Naive thymus-derived CD8-positive, alpha-beta T cell (primary cell): ENCODE data around the gene ARMC3. TPM values are rescaled to one million over a fixed set of nuclear protein-coding genes. Genes with fewer than 3 reads are reported as not detected.

ENCODE experiments used
- ATAC-seq, 2 donors: fragments of 150-1000 bp; cut with Tn5 transposase in 1 of 2; sonication (Bioruptor Pico), chemical (Tn5 transposase) in 1 of 2; 1 replicate in 1 of 2; 2 replicates in 1 of 2; pipeline ENCODE4 v1.10.0; 2021; ENCODE audit warnings: mild to moderate bottlenecking in 2 of 2, moderate library complexity in 2 of 2
- POLR2A ChIA-PET: fragments of 350-600 bp; sonication (Branson Sonifier 250); formaldehyde crosslinking; loops from one replicate; lab custom pipeline; 2021; ENCODE audit warnings: antibody characterized with exemption; lab: Charles Lee
- DNase-seq, 10 donors: peaks; one replicate each; pipeline versions ENCODE4 v3.0.0 to v3.0.0-alpha.2; 2020 to 2022
- H3K27ac Mint-ChIP-seq, 10 donors: one replicate each; pipeline ENCODE4 v1.8.0; 2020 to 2022; ENCODE audit warnings: mild to moderate bottlenecking in 10 of 10, mixed read lengths in 10 of 10, moderate library complexity in 4 of 10, inconsistent platforms in 1 of 10
- H3K27me3 Mint-ChIP-seq, 5 donors: one replicate each; pipeline ENCODE4 v1.8.0; 2021 to 2022; ENCODE audit warnings: mixed read lengths in 5 of 5
- H3K36me3 Mint-ChIP-seq, 3 donors: one replicate each; pipeline ENCODE4 v1.8.0; 2020 to 2022; ENCODE audit warnings: mixed read lengths in 3 of 3, mild to moderate bottlenecking in 2 of 3, inconsistent platforms in 1 of 3
- H3K4me1 Mint-ChIP-seq, 4 donors: one replicate each; pipeline ENCODE4 v1.8.0; 2021 to 2022; ENCODE audit warnings: mixed read lengths in 4 of 4
- H3K4me3 Mint-ChIP-seq, 10 donors: one replicate each; pipeline ENCODE4 v1.8.0; 2020 to 2022; ENCODE audit warnings: mild to moderate bottlenecking in 10 of 10, mixed read lengths in 10 of 10, moderate library complexity in 6 of 10, inconsistent platforms in 1 of 10
- H3K9me3 Mint-ChIP-seq, 9 donors: one replicate each; pipeline ENCODE4 v1.8.0; 2020 to 2022; ENCODE audit warnings: mixed read lengths in 9 of 9, mild to moderate bottlenecking in 3 of 9, inconsistent platforms in 1 of 9, moderate library complexity in 1 of 9
- polyA plus RNA-seq, 3 donors: library from polyadenylated mRNA; unstranded; fragments of 300-500 nt; fragmentation: Illumina TruSeq; gene quantifications; one replicate each; pipeline ENCODE4 v1.2.3, GENCODE V29; 2021
- total RNA-seq, 8 experiments: library from RNA in 2 of 8; stranded (reverse) in 2 of 8; gene quantifications; one replicate each; pipeline ENCODE4 v1.2.3 and lab custom pipeline; 2021 to 2026

The ARMC3 gene
- total and polyA plus RNA-seq, 5 experiments from 2014 or later: not detected

GRCh38 chr10:23038172-23038571, 110.3 kb downstream of the ARMC3 start:
- DNase-seq (no peak), ATAC-seq (no peak)
- Mint-ChIP-seq H3K27me3 (peaks cover 12 to 35% (median 23%) of the 10 kb centered on the region in 5 donors), H3K36me3 (peaks cover 0 to 6% (median 5%) of the 10 kb centered on the region in 3 donors), H3K9me3 (peaks cover 0 to 12% (median 4%) of the 10 kb centered on the region in 9 donors), H3K4me3 (no peak overlapping the region), H3K4me1 (no peaks in the 10 kb centered on the region), H3K27ac (no peak overlapping the region)
- POLR2A ChIA-PET: no interaction called here

- POLR2A ChIA-PET: no interaction called here
- Mint-ChIP-seq H3K4me3 (no peak overlapping the region), H3K36me3 (peaks cover 0 to 6% (median 5%) of the 10 kb centered on the region in 3 donors), H3K27me3 (peaks cover 2 to 23% (median 12%) of the 10 kb centered on the region in 5 donors), H3K9me3 (peaks cover 0 to 9% (median 4%) of the 10 kb centered on the region in 9 donors), H3K27ac (no peak overlapping the region), H3K4me1 (no peaks in the 10 kb centered on the region)
- ATAC-seq (no peak), DNase-seq (no peak)
Measured at GRCh38 chr10:23040002-23040401, 112.1 kb downstream of the ARMC3 start.

GRCh38 chr10:23046027-23046426, 118.2 kb downstream of the ARMC3 start:
- ATAC-seq (no peak), DNase-seq (no peak)
- POLR2A ChIA-PET: no interaction called here
- peaks cover 0 to 3% (median 0%) of the 10 kb centered on the region in 9 donors for H3K9me3 Mint-ChIP-seq
- no peaks in the 10 kb centered on the region for H3K36me3 Mint-ChIP-seq
- no peaks in the 10 kb centered on the region for H3K4me1 Mint-ChIP-seq
- no peak overlapping the region for H3K27ac Mint-ChIP-seq
- H3K4me3 Mint-ChIP-seq: no peak overlapping the region
- peaks cover 2 to 29% (median 14%) of the 10 kb centered on the region in 5 donors for H3K27me3 Mint-ChIP-seq

GRCh38 chr10:23047201-23048050, 119.6 kb downstream of the ARMC3 start:
- DNase-seq (no peak), ATAC-seq (no peak)
- no peak overlapping the region for H3K27ac Mint-ChIP-seq
- peaks cover 0 to 3% (median 0%) of the 10 kb centered on the region in 9 donors for H3K9me3 Mint-ChIP-seq
- no peaks in the 10 kb centered on the region for H3K4me1 Mint-ChIP-seq
- peaks cover 2 to 43% (median 16%) of the 10 kb centered on the region in 5 donors for H3K27me3 Mint-ChIP-seq
- POLR2A ChIA-PET: no interaction called here
- H3K36me3 Mint-ChIP-seq: no peaks in the 10 kb centered on the region
- no peak overlapping the region for H3K4me3 Mint-ChIP-seq

- Mint-ChIP-seq H3K9me3 (no peaks in the 10 kb centered on the region), H3K4me1 (no peaks in the 10 kb centered on the region), H3K27ac (no peak overlapping the region), H3K27me3 (peaks cover 1 to 51% (median 20%) of the 10 kb centered on the region in 5 donors), H3K4me3 (no peak overlapping the region), H3K36me3 (no peaks in the 10 kb centered on the region)
- POLR2A ChIA-PET: no interaction called here
- DNase-seq (no peak), ATAC-seq (no peak)
Measured at GRCh38 chr10:23048191-23048590, 120.3 kb downstream of the ARMC3 start.

- Mint-ChIP-seq H3K4me3 (no peak overlapping the region), H3K27ac (no peak overlapping the region), H3K9me3 (no peaks in the 10 kb centered on the region), H3K4me1 (no peaks in the 10 kb centered on the region), H3K36me3 (no peaks in the 10 kb centered on the region), H3K27me3 (peaks cover 3 to 60% (median 26%) of the 10 kb centered on the region in 5 donors)
- DNase-seq (no peak), ATAC-seq (no peak)
- POLR2A ChIA-PET: no interaction called here
Measured at GRCh38 chr10:23051278-23051677, 123.4 kb downstream of the ARMC3 start.

GRCh38 chr10:23051855-23052331, 124.0 kb downstream of the ARMC3 start:
- Mint-ChIP-seq H3K4me3 (no peak overlapping the region), H3K4me1 (no peaks in the 10 kb centered on the region), H3K9me3 (no peaks in the 10 kb centered on the region), H3K36me3 (no peaks in the 10 kb centered on the region), H3K27ac (no peak overlapping the region), H3K27me3 (peaks cover 3 to 66% (median 32%) of the 10 kb centered on the region in 5 donors)
- no peak for DNase-seq
- no peak for ATAC-seq
- POLR2A ChIA-PET: no interaction called here

- Mint-ChIP-seq H3K27ac (no peak overlapping the region), H3K27me3 (peaks cover 3 to 61% (median 25%) of the 10 kb centered on the region in 5 donors)
Measured at GRCh38 chr10:23053036-23053435, 125.2 kb downstream of the ARMC3 start.

GRCh38 chr10:23055424-23056185, 127.8 kb downstream of the ARMC3 start:
- ATAC-seq: no peak
- POLR2A ChIA-PET: interaction anchor here (0.7 kb wide), 1 partner anchor 716 kb away, joined by 6 read pairs; no protein-coding TSS in a partner anchor

More at GRCh38 chr10:23053036-23053435, 125.2 kb downstream of the ARMC3 start:
- ATAC-seq: no peak
- H3K4me3 Mint-ChIP-seq: no peak overlapping the region
- no peak for DNase-seq
- POLR2A ChIA-PET: no interaction called here
- H3K9me3 Mint-ChIP-seq: no peaks in the 10 kb centered on the region
- H3K4me1 Mint-ChIP-seq: no peaks in the 10 kb centered on the region
- H3K36me3 Mint-ChIP-seq: no peaks in the 10 kb centered on the region

GRCh38 chr10:23056186-23056579, 128.3 kb downstream of the ARMC3 start:
- POLR2A ChIA-PET: interaction anchor here (0.7 kb wide), 1 partner anchor 717 kb away, joined by 6 read pairs; no protein-coding TSS in a partner anchor
- no peak overlapping the region for H3K4me3 Mint-ChIP-seq
- H3K27me3 Mint-ChIP-seq: peaks cover 3 to 40% (median 22%) of the 10 kb centered on the region in 5 donors
- peaks cover 0 to 25% (median 10%) of the 10 kb centered on the region in 9 donors for H3K9me3 Mint-ChIP-seq
- DNase-seq: no peak
- no peak overlapping the region for H3K27ac Mint-ChIP-seq
- peaks cover 0 to 11% (median 0%) of the 10 kb centered on the region in 3 donors for H3K36me3 Mint-ChIP-seq
- no peak for ATAC-seq
- no peaks in the 10 kb centered on the region for H3K4me1 Mint-ChIP-seq

More at GRCh38 chr10:23055424-23056185, 127.8 kb downstream of the ARMC3 start:
- H3K36me3 Mint-ChIP-seq: peaks cover 0 to 11% (median 0%) of the 10 kb centered on the region in 3 donors
- peaks cover 0 to 21% (median 10%) of the 10 kb centered on the region in 9 donors for H3K9me3 Mint-ChIP-seq
- H3K4me3 Mint-ChIP-seq: no peak overlapping the region
- H3K27me3 Mint-ChIP-seq: peaks cover 3 to 43% (median 22%) of the 10 kb centered on the region in 5 donors
- H3K4me1 Mint-ChIP-seq: no peaks in the 10 kb centered on the region
- DNase-seq: no peak
- no peak overlapping the region for H3K27ac Mint-ChIP-seq

GRCh38 chr10:23058366-23058765, 130.5 kb downstream of the ARMC3 start:
- Mint-ChIP-seq H3K27ac (no peak overlapping the region), H3K4me3 (no peak overlapping the region), H3K27me3 (peaks cover under 1 to 20% (median 17%) of the 10 kb centered on the region in 5 donors), H3K4me1 (no peaks in the 10 kb centered on the region), H3K36me3 (peaks cover 0 to 11% (median 0%) of the 10 kb centered on the region in 3 donors), H3K9me3 (peaks cover 0 to 25% (median 10%) of the 10 kb centered on the region in 9 donors)
- POLR2A ChIA-PET: no interaction called here
- no peak for ATAC-seq
- no peak for DNase-seq

GRCh38 chr10:23060918-23061317, 133.1 kb downstream of the ARMC3 start:
- no peak overlapping the region for H3K27ac Mint-ChIP-seq
- no peak overlapping the region for H3K4me3 Mint-ChIP-seq
- ATAC-seq: no peak
- POLR2A ChIA-PET: no interaction called here
- peaks cover 4 to 24% (median 12%) of the 10 kb centered on the region in 5 donors for H3K27me3 Mint-ChIP-seq
- peaks cover 0 to 25% (median 10%) of the 10 kb centered on the region in 9 donors for H3K9me3 Mint-ChIP-seq
- peaks cover 0 to 11% (median 0%) of the 10 kb centered on the region in 3 donors for H3K36me3 Mint-ChIP-seq
- no peak for DNase-seq
- H3K4me1 Mint-ChIP-seq: no peaks in the 10 kb centered on the region
